Activated CD4-positive, alpha-beta T cell treated with anti-CD3 and anti-CD28 coated beads for 36 hours (primary cell): ENCODE measurements around the gene LPAR1. TPM values are rescaled to one million over a fixed set of nuclear protein-coding genes. Genes with fewer than 3 reads are reported as not detected.

ENCODE experiments used
- ATAC-seq: fragments of 200-7000 bp; cut with Tn5 transposase; one replicate; pipeline ENCODE4 v1.10.0; 2021; ENCODE audit warnings: mild to moderate bottlenecking, moderate library complexity
- CTCF ChIA-PET: fragments of 350-600 bp; sonication (Branson Sonifier 250); formaldehyde crosslinking; loops from one replicate; lab custom pipeline; 2021; ENCODE audit warnings: antibody characterized with exemption; lab: Charles Lee
- POLR2A ChIA-PET: fragments of 350-600 bp; sonication (Branson Sonifier 250); formaldehyde crosslinking; loops from one replicate; lab custom pipeline; 2021; ENCODE audit warnings: antibody characterized with exemption, inconsistent platforms; lab: Charles Lee
- DNase-seq: peaks from one replicate; pipeline ENCODE4 v3.0.0-alpha.2; 2020
- H3K27ac Mint-ChIP-seq: one replicate; pipeline ENCODE4 v1.8.0; 2021; ENCODE audit warnings: mixed read lengths
- H3K27me3 Mint-ChIP-seq: one replicate; pipeline ENCODE4 v1.8.0; 2021; ENCODE audit warnings: mixed read lengths
- H3K36me3 Mint-ChIP-seq: one replicate; pipeline ENCODE4 v1.8.0; 2021; ENCODE audit warnings: low read depth, mixed read lengths
- H3K4me1 Mint-ChIP-seq: one replicate; pipeline ENCODE4 v1.8.0; 2021; ENCODE audit warnings: mixed read lengths
- H3K4me3 Mint-ChIP-seq: one replicate; pipeline ENCODE4 v1.8.0; 2021; ENCODE audit warnings: mild to moderate bottlenecking, moderate library complexity, mixed read lengths
- H3K9me3 Mint-ChIP-seq: one replicate; pipeline ENCODE4 v1.8.0; 2021; ENCODE audit warnings: low read depth, mixed read lengths
- intact Hi-C, 2 experiments: fragments of 100-400 bp; cut with DNase I in 1 of 2; cut with micrococcal nuclease in 1 of 2; formaldehyde crosslinking; loops; one replicate each; pipeline versions ENCODE4 v1.14.2 to v1.15.1; 2022 to 2024; cut with DNase I, micrococcal nuclease
- total RNA-seq, 2 experiments: library from RNA; stranded (reverse); gene quantifications; one replicate each; pipeline ENCODE4 v1.2.3, GENCODE V29; 2021

LPAR1 gene
- total RNA-seq, 2 experiments from 2014 or later, result not detected

DNA sequence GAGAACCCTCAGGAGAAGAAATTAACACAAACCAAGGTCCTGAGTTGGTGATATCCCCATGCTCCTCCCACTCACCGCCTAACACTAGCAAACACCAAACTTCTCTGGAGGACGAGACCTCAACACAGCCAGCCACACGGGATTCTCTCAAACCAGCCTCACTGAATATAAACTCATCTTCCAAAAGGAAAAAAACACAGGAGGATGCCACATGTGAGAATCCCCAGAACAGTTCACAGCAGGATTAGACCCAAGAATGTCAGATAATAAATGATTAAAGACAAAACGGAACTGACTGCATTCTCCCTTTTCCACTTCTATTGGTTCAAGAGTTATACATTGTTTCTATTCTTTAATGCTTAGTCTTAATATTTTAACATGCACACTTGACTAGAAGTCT, 89.2 kb downstream of the LPAR1 start:
- Mint-ChIP-seq H3K9me3 (peaks cover 11% of the 10 kb centered on the region), H3K4me3 (no peak overlapping the region), H3K27me3 (no peaks in the 10 kb centered on the region), H3K36me3 (no peaks in the 10 kb centered on the region), H3K27ac (no peak overlapping the region), H3K4me1 (no peaks in the 10 kb centered on the region)
- POLR2A ChIA-PET, result no interaction called here
- CTCF ChIA-PET, result no interaction called here
- ATAC-seq (no peak), DNase-seq (no peak)
- intact Hi-C loops, result no loop called here

DNA sequence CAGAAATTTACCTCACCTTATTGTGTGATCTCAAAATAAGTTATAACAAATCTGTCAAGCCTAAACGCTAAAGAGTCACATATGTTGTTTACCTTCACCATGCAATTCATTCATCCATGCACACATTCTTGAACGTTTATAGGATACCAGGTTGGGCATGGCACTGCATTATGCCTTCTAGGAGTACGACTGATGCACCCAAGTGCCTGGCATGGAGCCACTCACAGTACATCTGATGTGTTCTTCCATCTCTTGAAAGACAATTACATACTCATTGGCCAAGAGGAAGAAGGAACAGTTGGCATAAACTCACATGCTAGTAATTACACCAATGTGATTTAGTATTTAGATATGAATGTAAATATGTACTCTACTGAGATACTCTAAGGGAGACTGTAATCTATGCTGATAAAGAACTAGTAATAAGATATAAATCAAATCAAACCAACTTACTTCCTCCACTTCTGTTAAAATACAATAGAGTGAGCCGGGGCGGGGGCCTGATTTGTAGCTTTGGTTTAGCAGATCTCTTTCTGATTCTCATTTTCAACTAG, 90.7 kb downstream of the LPAR1 start:
- ChIA-PET CTCF (no interaction called here), POLR2A (no interaction called here)
- Mint-ChIP-seq H3K27me3 (no peaks in the 10 kb centered on the region), H3K4me1 (no peaks in the 10 kb centered on the region), H3K4me3 (no peak overlapping the region), H3K9me3 (peaks cover 6% of the 10 kb centered on the region), H3K36me3 (no peaks in the 10 kb centered on the region), H3K27ac (no peak overlapping the region)
- DNase-seq (no peak), ATAC-seq (no peak)
- intact Hi-C loops, result no loop called here

GRCh38 chr9:110942522-110942921, 95.7 kb downstream of the LPAR1 start:
- no peaks in the 10 kb centered on the region for H3K4me1 Mint-ChIP-seq
- H3K9me3 Mint-ChIP-seq, result no peaks in the 10 kb centered on the region
- intact Hi-C loops, result no loop called here
- H3K27ac Mint-ChIP-seq, result no peak overlapping the region
- no peaks in the 10 kb centered on the region for H3K27me3 Mint-ChIP-seq
- no peaks in the 10 kb centered on the region for H3K36me3 Mint-ChIP-seq
- H3K4me3 Mint-ChIP-seq, result no peak overlapping the region
- ChIA-PET CTCF (no interaction called here), POLR2A (no interaction called here)
- no peak for ATAC-seq
- DNase-seq, result no peak

GRCh38 chr9:110940951-110941557, 97.2 kb downstream of the LPAR1 start:
- ChIA-PET POLR2A (no interaction called here), CTCF (interaction anchor here (0.8 kb wide), 1 partner anchor 54 kb away, joined by 3 read pairs; no protein-coding TSS in a partner anchor)
- H3K36me3 Mint-ChIP-seq, result no peaks in the 10 kb centered on the region
- no peak for ATAC-seq
- H3K4me1 Mint-ChIP-seq, result no peaks in the 10 kb centered on the region
- H3K27ac Mint-ChIP-seq, result no peak overlapping the region
- intact Hi-C loops, result no loop called here
- H3K27me3 Mint-ChIP-seq, result no peaks in the 10 kb centered on the region
- H3K4me3 Mint-ChIP-seq, result no peak overlapping the region
- H3K9me3 Mint-ChIP-seq, result no peaks in the 10 kb centered on the region
- no peak for DNase-seq

DNA sequence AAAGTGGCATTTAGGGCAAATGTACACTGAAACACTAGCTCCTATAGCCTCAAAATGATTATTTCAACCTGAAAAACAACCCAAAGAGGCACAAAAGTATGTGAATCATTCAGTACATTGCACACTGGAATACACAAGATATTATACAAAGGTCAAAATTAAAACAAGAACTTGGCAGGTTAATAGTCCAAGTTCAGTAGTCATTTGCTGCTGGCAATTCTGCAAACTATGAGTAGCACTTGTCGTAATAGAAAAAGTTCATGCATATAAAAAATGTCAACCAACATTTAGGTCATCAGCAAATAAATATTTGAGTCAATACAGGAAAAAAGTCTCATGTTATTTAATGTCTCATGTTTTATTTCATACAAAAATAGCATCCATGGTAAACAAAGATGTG, 98.7 kb downstream of the LPAR1 start:
- Mint-ChIP-seq H3K27ac (no peak overlapping the region), H3K27me3 (no peaks in the 10 kb centered on the region), H3K4me3 (no peak overlapping the region), H3K9me3 (no peaks in the 10 kb centered on the region), H3K4me1 (no peaks in the 10 kb centered on the region), H3K36me3 (no peaks in the 10 kb centered on the region)
- intact Hi-C loops, result no loop called here
- DNase-seq (no peak), ATAC-seq (no peak)
- ChIA-PET POLR2A (no interaction called here), CTCF (no interaction called here)

- DNase-seq, result no peak
- Mint-ChIP-seq H3K27me3 (no peaks in the 10 kb centered on the region), H3K36me3 (no peaks in the 10 kb centered on the region), H3K9me3 (no peaks in the 10 kb centered on the region), H3K4me1 (no peaks in the 10 kb centered on the region), H3K27ac (no peak overlapping the region), H3K4me3 (no peak overlapping the region)
- intact Hi-C loops, result no loop called here
- ChIA-PET CTCF (no interaction called here), POLR2A (no interaction called here)
- no peak for ATAC-seq
Measured at GRCh38 chr9:110939047-110939446, 99.2 kb downstream of the LPAR1 start.

DNA sequence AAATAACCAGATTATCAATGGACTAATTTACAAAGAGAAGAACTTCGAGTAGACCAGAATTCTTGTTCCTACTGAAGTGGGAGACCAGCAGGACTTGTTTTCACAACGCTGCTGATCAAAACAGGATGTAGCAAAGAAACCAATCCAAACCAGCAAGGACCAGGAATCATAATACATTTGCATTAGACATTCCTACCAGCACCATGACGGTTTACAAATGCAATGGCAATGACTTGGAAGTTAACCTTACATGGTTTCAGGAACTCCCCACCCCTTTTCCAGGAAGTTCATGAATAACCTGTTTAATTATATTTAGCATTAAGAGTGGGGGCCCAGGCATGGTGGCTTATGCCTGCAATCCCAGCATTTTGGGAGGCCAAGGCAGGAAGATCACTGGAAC, 100.0 kb downstream of the LPAR1 start:
- Mint-ChIP-seq H3K4me1 (no peaks in the 10 kb centered on the region), H3K4me3 (no peak overlapping the region), H3K9me3 (no peaks in the 10 kb centered on the region), H3K27me3 (no peaks in the 10 kb centered on the region), H3K27ac (no peak overlapping the region), H3K36me3 (no peaks in the 10 kb centered on the region)
- ChIA-PET POLR2A (no interaction called here), CTCF (no interaction called here)
- intact Hi-C loops, result no loop called here
- DNase-seq, result no peak
- no peak for ATAC-seq

- CTCF ChIA-PET, result no interaction called here
- intact Hi-C loops, result no loop called here
- Mint-ChIP-seq H3K4me1 (no peaks in the 10 kb centered on the region), H3K9me3 (no peaks in the 10 kb centered on the region), H3K27me3 (no peaks in the 10 kb centered on the region), H3K27ac (no peak overlapping the region), H3K4me3 (no peak overlapping the region), H3K36me3 (no peaks in the 10 kb centered on the region)
- POLR2A ChIA-PET, result no interaction called here
- no peak for ATAC-seq
- no peak for DNase-seq
Measured at GRCh38 chr9:110936719-110937452, 101.4 kb downstream of the LPAR1 start.

GRCh38 chr9:110936237-110936636, 102.0 kb downstream of the LPAR1 start:
- no peaks in the 10 kb centered on the region for H3K4me1 Mint-ChIP-seq
- no peak overlapping the region for H3K4me3 Mint-ChIP-seq
- no peak for DNase-seq
- ATAC-seq, result no peak
- no peaks in the 10 kb centered on the region for H3K27me3 Mint-ChIP-seq
- no peaks in the 10 kb centered on the region for H3K36me3 Mint-ChIP-seq
- no peak overlapping the region for H3K27ac Mint-ChIP-seq
- H3K9me3 Mint-ChIP-seq, result no peaks in the 10 kb centered on the region
- intact Hi-C loops, result no loop called here
- POLR2A ChIA-PET, result no interaction called here
- CTCF ChIA-PET, result no interaction called here

DNA sequence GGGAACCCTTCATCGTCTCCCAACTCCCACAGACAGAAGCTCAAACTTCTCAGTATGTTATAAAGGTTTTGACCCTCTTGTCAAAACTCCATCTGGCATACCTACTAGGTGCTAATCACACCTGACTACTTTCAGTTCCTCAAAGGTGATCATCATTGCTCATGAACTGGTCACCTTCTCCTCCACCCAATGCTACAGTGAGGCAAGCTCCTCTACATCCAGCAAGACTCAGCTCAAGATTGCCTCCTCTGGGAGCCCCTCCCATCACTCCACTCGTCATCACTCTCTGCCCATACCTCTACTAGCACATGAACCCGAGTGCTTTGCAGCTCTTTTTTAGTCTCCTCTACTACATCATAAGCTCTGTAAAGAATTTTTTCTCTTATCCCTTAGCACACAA, 102.4 kb downstream of the LPAR1 start:
- DNase-seq (no peak), ATAC-seq (no peak)
- Mint-ChIP-seq H3K4me1 (no peaks in the 10 kb centered on the region), H3K27me3 (no peaks in the 10 kb centered on the region), H3K4me3 (no peak overlapping the region), H3K27ac (no peak overlapping the region), H3K9me3 (no peaks in the 10 kb centered on the region), H3K36me3 (no peaks in the 10 kb centered on the region)
- ChIA-PET POLR2A (no interaction called here), CTCF (no interaction called here)
- intact Hi-C loops, result no loop called here

DNA sequence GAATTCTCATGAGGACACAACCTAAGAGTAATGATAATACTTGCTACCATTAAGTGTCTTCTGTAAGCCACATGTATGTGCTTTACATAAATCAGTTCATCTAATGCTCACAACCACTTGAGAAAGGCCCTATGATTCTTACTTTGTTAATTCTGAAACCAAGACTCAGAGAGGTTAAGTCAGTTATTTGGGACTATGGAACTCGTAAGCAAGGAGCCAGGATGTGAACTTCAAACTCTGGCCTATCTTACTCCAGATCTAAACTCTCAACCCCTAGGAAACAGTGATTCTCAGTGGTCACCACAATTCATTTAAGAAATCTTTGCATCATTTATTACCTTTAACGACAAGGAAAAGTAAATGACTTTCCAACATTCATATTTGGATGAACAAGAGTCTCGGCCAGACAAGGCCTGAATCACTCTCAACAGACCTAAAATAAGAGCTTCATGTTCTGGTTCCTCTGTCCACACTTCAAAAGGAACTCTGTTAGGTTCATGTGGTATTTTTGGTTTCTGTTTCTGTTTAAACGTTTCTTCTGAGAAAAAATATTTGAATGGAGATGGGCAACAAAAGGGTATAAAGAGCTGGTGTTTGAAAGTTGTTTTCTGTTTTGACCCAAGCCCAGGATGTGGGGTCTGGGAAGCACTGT, 104.8 kb downstream of the LPAR1 start:
- ATAC-seq (no peak), DNase-seq (no peak)
- no peak overlapping the region for H3K4me3 Mint-ChIP-seq
- no peaks in the 10 kb centered on the region for H3K27me3 Mint-ChIP-seq
- POLR2A ChIA-PET, result no interaction called here
- H3K27ac Mint-ChIP-seq, result no peak overlapping the region
- intact Hi-C loops, result no loop called here
- no peaks in the 10 kb centered on the region for H3K9me3 Mint-ChIP-seq
- no peaks in the 10 kb centered on the region for H3K36me3 Mint-ChIP-seq
- H3K4me1 Mint-ChIP-seq, result no peaks in the 10 kb centered on the region
- CTCF ChIA-PET, result interaction anchor here (0.6 kb wide), 1 partner anchor 58 kb away, joined by 3 read pairs; no protein-coding TSS in a partner anchor

DNA sequence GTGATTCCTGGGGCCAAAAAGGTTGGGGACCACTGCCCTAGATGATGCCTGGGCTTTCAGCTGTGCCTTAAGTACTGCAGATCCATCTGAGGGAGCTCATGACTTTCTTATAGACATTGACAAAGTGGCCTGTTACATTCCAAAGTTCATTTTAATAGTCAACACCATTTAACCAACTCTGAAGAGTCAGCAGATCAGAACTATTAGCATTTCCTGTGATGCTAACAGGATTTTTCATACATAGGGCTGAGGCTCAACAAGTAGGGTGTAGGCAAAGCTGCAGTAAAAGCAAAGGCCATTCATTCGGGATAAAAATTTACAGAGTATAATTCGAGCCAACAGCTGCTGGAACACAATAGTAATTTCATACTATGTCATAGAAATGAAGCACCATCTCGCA, 105.4 kb downstream of the LPAR1 start:
- Mint-ChIP-seq H3K4me3 (no peak overlapping the region), H3K9me3 (no peaks in the 10 kb centered on the region), H3K36me3 (no peaks in the 10 kb centered on the region), H3K27me3 (no peaks in the 10 kb centered on the region), H3K27ac (no peak overlapping the region), H3K4me1 (no peaks in the 10 kb centered on the region)
- ATAC-seq, result no peak
- POLR2A ChIA-PET, result no interaction called here
- CTCF ChIA-PET, result interaction anchor here (1.0 kb wide), 1 partner anchor 286 kb away, joined by 3 read pairs; no protein-coding TSS in a partner anchor
- no peak for DNase-seq
- intact Hi-C loops, result no loop called here
